GM12873 (cell line): Measurements from ENCODE around the gene SEZ6L.

Experiments
- CTCF ChIP-seq: IDR thresholded peaks from 2 replicates; pipeline ENCODE4 v1.5.1; 2012; ENCODE audit warnings: low read depth, mild to moderate bottlenecking, moderate library complexity, low read length, control low read depth; ENCODE audit not compliant: insufficient read depth; ENCODE audit errors: missing control alignments

The SEZ6L gene

GRCh38 chr22:26426924-26427323 is 257.7 kb downstream of the SEZ6L start:
- TF ChIP-seq CTCF = no peak

- TF ChIP-seq CTCF = no peak
Measured at GRCh38 chr22:26428515-26429457, 259.5 kb downstream of the SEZ6L start, which contains the start of gene ASPHD2. Gene ASPHD2 (plus strand): TSS chr22:26429260. CDS start chr22:26433616, 4,356 bp downstream.

GRCh38 chr22:26429458-26430286 is 260.4 kb downstream of the SEZ6L start:
- TF ChIP-seq CTCF = no peak

- no peak for TF ChIP-seq CTCF
Measured at GRCh38 chr22:26430600-26430999, 261.3 kb downstream of the SEZ6L start.

GRCh38 chr22:26431261-26431995 is 262.2 kb downstream of the SEZ6L start:
- no peak for TF ChIP-seq CTCF

GRCh38 chr22:26432619-26433311 is 263.5 kb downstream of the SEZ6L start:
- no peak for TF ChIP-seq CTCF
